GM12801 (cell line): ENCODE measurements around the gene WDFY4.

Experiments used
- CTCF ChIP-seq: IDR thresholded peaks from one replicate; pipeline ENCODE4 v1.5.1; 2011; ENCODE audit warnings: control low read depth; ENCODE audit not compliant: insufficient read length; ENCODE audit errors: extremely low read depth

The WDFY4 gene

GRCh38 chr10:48931188-48931587 lies 246.5 kb downstream of the WDFY4 start:
- no peak for TF ChIP-seq CTCF

GRCh38 chr10:48932831-48933664 lies 248.4 kb downstream of the WDFY4 start:
- no peak for TF ChIP-seq CTCF

- no peak for TF ChIP-seq CTCF
Measured at GRCh38 chr10:48934672-48935501, 250.2 kb downstream of the WDFY4 start.

GRCh38 chr10:48935577-48935976 lies 250.9 kb downstream of the WDFY4 start:
- no peak for TF ChIP-seq CTCF

GRCh38 chr10:48937796-48938195 lies 253.1 kb downstream of the WDFY4 start:
- no peak for TF ChIP-seq CTCF

GRCh38 chr10:48938281-48938680 lies 253.6 kb downstream of the WDFY4 start:
- no peak for TF ChIP-seq CTCF

GRCh38 chr10:48938990-48939536 lies 254.4 kb downstream of the WDFY4 start:
- no peak for TF ChIP-seq CTCF
